Activated CD8-positive, alpha-beta T cell treated with anti-CD3 and anti-CD28 coated beads for 36 hours (primary cell): ENCODE data around the gene LAMA1. TPM values are rescaled to one million over a fixed set of nuclear protein-coding genes. Genes with fewer than 3 reads are reported as not detected.
A peak's percentile ranks its signal among the peaks of the same experiment; 100 is the strongest.

Experiments used
- ATAC-seq: fragments of 200-7000 bp; cut with Tn5 transposase; one replicate; pipeline ENCODE4 v1.10.0; 2021; ENCODE audit warnings: mild to moderate bottlenecking, moderate library complexity
- CTCF ChIA-PET: fragments of 350-600 bp; sonication (Branson Sonifier 250); formaldehyde crosslinking; loops from one replicate; lab custom pipeline; 2021; ENCODE audit warnings: antibody characterized with exemption; lab: Charles Lee
- POLR2A ChIA-PET: fragments of 350-600 bp; sonication (Branson Sonifier 250); formaldehyde crosslinking; loops from one replicate; lab custom pipeline; 2021; ENCODE audit warnings: antibody characterized with exemption; lab: Charles Lee
- DNase-seq: peaks from one replicate; pipeline ENCODE4 v3.0.0-alpha.2; 2020
- H3K27ac Mint-ChIP-seq: one replicate; pipeline ENCODE4 v1.8.0; 2021; ENCODE audit warnings: mild to moderate bottlenecking, mixed read lengths
- H3K27me3 Mint-ChIP-seq: one replicate; pipeline ENCODE4 v1.8.0; 2021; ENCODE audit warnings: mixed read lengths
- H3K36me3 Mint-ChIP-seq: one replicate; pipeline ENCODE4 v1.8.0; 2021; ENCODE audit warnings: low read depth, mixed read lengths
- H3K4me1 Mint-ChIP-seq: one replicate; pipeline ENCODE4 v1.8.0; 2021; ENCODE audit warnings: low read depth, mixed read lengths
- H3K4me3 Mint-ChIP-seq: one replicate; pipeline ENCODE4 v1.8.0; 2021; ENCODE audit warnings: mild to moderate bottlenecking, moderate library complexity, mixed read lengths
- H3K9me3 Mint-ChIP-seq: one replicate; pipeline ENCODE4 v1.8.0; 2021; ENCODE audit warnings: mixed read lengths
- intact Hi-C: fragments of 100-400 bp; cut with micrococcal nuclease; formaldehyde crosslinking; loops from one replicate; pipeline ENCODE4 v1.10.0; 2022
- total RNA-seq, 2 experiments: library from RNA; stranded (reverse); gene quantifications; one replicate each; pipeline ENCODE4 v1.2.3, GENCODE V29; 2021
- TF ChIP-seq, protein P1 (sequence below): fragments of 200-600 bp; IDR thresholded peaks from one replicate; pipeline ENCODE4 v1.8.0; 2022; ENCODE audit warnings: antibody characterized with exemption, mild to moderate bottlenecking

The LAMA1 gene, protein sequence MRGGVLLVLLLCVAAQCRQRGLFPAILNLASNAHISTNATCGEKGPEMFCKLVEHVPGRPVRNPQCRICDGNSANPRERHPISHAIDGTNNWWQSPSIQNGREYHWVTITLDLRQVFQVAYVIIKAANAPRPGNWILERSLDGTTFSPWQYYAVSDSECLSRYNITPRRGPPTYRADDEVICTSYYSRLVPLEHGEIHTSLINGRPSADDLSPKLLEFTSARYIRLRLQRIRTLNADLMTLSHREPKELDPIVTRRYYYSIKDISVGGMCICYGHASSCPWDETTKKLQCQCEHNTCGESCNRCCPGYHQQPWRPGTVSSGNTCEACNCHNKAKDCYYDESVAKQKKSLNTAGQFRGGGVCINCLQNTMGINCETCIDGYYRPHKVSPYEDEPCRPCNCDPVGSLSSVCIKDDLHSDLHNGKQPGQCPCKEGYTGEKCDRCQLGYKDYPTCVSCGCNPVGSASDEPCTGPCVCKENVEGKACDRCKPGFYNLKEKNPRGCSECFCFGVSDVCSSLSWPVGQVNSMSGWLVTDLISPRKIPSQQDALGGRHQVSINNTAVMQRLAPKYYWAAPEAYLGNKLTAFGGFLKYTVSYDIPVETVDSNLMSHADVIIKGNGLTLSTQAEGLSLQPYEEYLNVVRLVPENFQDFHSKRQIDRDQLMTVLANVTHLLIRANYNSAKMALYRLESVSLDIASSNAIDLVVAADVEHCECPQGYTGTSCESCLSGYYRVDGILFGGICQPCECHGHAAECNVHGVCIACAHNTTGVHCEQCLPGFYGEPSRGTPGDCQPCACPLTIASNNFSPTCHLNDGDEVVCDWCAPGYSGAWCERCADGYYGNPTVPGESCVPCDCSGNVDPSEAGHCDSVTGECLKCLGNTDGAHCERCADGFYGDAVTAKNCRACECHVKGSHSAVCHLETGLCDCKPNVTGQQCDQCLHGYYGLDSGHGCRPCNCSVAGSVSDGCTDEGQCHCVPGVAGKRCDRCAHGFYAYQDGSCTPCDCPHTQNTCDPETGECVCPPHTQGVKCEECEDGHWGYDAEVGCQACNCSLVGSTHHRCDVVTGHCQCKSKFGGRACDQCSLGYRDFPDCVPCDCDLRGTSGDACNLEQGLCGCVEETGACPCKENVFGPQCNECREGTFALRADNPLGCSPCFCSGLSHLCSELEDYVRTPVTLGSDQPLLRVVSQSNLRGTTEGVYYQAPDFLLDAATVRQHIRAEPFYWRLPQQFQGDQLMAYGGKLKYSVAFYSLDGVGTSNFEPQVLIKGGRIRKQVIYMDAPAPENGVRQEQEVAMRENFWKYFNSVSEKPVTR (N-terminal part only)
- not detected for total RNA-seq

- CTCF ChIA-PET: no interaction called here
- Mint-ChIP-seq H3K36me3 (no peaks in the 10 kb centered on the region), H3K9me3 (no peaks in the 10 kb centered on the region), H3K4me3 (no peak within 1 kb of the TSS), H3K4me1 (peaks cover 2% of the 10 kb centered on the region), H3K27ac (no peak within 1 kb of the TSS), H3K27me3 (peaks cover 28% of the 10 kb centered on the region)
- TF ChIP-seq, protein P1, sequence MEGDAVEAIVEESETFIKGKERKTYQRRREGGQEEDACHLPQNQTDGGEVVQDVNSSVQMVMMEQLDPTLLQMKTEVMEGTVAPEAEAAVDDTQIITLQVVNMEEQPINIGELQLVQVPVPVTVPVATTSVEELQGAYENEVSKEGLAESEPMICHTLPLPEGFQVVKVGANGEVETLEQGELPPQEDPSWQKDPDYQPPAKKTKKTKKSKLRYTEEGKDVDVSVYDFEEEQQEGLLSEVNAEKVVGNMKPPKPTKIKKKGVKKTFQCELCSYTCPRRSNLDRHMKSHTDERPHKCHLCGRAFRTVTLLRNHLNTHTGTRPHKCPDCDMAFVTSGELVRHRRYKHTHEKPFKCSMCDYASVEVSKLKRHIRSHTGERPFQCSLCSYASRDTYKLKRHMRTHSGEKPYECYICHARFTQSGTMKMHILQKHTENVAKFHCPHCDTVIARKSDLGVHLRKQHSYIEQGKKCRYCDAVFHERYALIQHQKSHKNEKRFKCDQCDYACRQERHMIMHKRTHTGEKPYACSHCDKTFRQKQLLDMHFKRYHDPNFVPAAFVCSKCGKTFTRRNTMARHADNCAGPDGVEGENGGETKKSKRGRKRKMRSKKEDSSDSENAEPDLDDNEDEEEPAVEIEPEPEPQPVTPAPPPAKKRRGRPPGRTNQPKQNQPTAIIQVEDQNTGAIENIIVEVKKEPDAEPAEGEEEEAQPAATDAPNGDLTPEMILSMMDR: no peak
- POLR2A ChIA-PET: no interaction called here
- peak; percentile 2 for DNase-seq
- intact Hi-C loops: no loop called here
- ATAC-seq: no peak
These were observed at the start of gene LAMA1 for GRCh38 chr18:7117390-7118355. Gene LAMA1 (minus strand): TSS chr18:7117797. CDS start chr18:7117720, 77 bp downstream.

DNA sequence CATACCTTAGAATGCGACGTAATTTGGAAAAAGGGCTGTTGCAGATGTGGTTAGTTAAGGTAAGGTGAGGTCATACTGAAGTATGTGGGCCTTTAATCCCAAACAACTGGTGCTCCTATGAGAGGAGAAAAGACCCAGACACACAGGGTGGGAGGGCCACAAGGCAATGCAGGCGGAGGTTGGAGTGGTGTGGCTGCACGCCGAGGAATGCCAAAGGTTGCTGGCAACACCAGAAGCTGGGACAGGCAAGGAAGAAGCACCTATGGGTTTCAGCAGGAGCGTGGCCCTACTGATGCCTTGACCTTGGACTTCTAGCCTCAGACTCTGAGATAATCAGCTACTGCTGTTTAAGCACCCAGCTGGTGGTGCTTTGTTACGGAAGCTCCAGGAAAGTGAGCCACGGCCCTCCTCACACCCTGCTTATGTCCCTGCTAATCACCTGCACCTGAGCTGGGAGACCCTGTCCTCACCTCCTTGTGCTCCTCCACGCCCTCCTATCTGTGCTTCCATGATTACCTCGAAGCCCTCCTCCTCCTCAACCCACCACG, 48.3 kb upstream of the LAMA1 start:
- POLR2A ChIA-PET: no interaction called here
- no peak for DNase-seq
- CTCF ChIA-PET: interaction anchor here (1.7 kb wide), 1 partner anchor 11 kb away, joined by 5 read pairs; no protein-coding TSS in a partner anchor
- ATAC-seq: no peak
- TF ChIP-seq, protein P1: no peak
- no peaks in the 10 kb centered on the region for H3K27me3 Mint-ChIP-seq
- no peak overlapping the region for H3K4me3 Mint-ChIP-seq
- no peaks in the 10 kb centered on the region for H3K4me1 Mint-ChIP-seq
- no peaks in the 10 kb centered on the region for H3K9me3 Mint-ChIP-seq
- H3K36me3 Mint-ChIP-seq: no peaks in the 10 kb centered on the region
- H3K27ac Mint-ChIP-seq: no peak overlapping the region
- intact Hi-C loops: no loop called here

- DNase-seq (peak; percentile 2), ATAC-seq (no peak)
- ChIA-PET CTCF (interaction anchor here (1.1 to 1.7 kb wide), 2 partner anchors 12 to 13 kb away, joined by 3 to 5 read pairs; no protein-coding TSS in a partner anchor), POLR2A (no interaction called here)
- Mint-ChIP-seq H3K4me3 (no peak overlapping the region), H3K9me3 (no peaks in the 10 kb centered on the region), H3K27ac (no peak overlapping the region), H3K36me3 (no peaks in the 10 kb centered on the region), H3K27me3 (no peaks in the 10 kb centered on the region), H3K4me1 (no peaks in the 10 kb centered on the region)
- intact Hi-C loops: no loop called here
- TF ChIP-seq, protein P1: no peak
These were observed 46.9 kb upstream of the LAMA1 start for GRCh38 chr18:7164323-7165004.

GRCh38 chr18:7158216-7158615, 40.6 kb upstream of the LAMA1 start:
- POLR2A ChIA-PET: no interaction called here
- DNase-seq: no peak
- Mint-ChIP-seq H3K36me3 (no peaks in the 10 kb centered on the region), H3K4me3 (no peak overlapping the region), H3K27me3 (no peaks in the 10 kb centered on the region), H3K4me1 (no peaks in the 10 kb centered on the region), H3K27ac (no peak overlapping the region), H3K9me3 (peaks cover 3% of the 10 kb centered on the region)
- CTCF ChIA-PET: no interaction called here
- intact Hi-C loops: no loop called here
- no peak for ATAC-seq
- TF ChIP-seq, protein P1: no peak
